GM06990 (cell line): Measurements from ENCODE around the gene ATP10A.

Source experiments
- DNase-seq: peaks from one replicate; pipeline ENCODE4 v3.0.0-alpha.2; 2011; ENCODE audit not compliant: insufficient read length; ENCODE audit errors: extremely low read depth
- H3K27me3 ChIP-seq: replicated peaks from 2 replicates; pipeline ENCODE4 v1.6.0; 2011; ENCODE audit warnings: low read length; ENCODE audit not compliant: control insufficient read depth, insufficient read depth
- H3K36me3 ChIP-seq: 2 replicates; pipeline ENCODE4 v1.5.1; 2011; ENCODE audit warnings: low read length; ENCODE audit not compliant: control insufficient read depth, insufficient read depth
- H3K4me3 ChIP-seq: replicated peaks from 2 replicates; pipeline ENCODE4 v1.5.1; 2011; ENCODE audit warnings: low read depth, mild to moderate bottlenecking, control low read depth, low read length
- CTCF ChIP-seq: IDR thresholded peaks from 2 replicates; pipeline ENCODE4 v1.5.1; 2011; ENCODE audit warnings: low read length, control low read depth, mild to moderate bottlenecking, inconsistent platforms; ENCODE audit not compliant: insufficient read depth, poor library complexity, severe bottlenecking

The ATP10A gene

GRCh38 chr15:25863111-25863967 lies at the start of gene ATP10A:
Gene ATP10A, minus strand, starts transcription at chr15:25863327. Its CDS starts 231 bp downstream, at chr15:25863096.
- Histone ChIP-seq H3K4me3 (peak within 1 kb of the TSS; percentile 23), H3K27me3 (no peaks in the 10 kb centered on the region; the same call in 1 of the 2 replicates), H3K36me3 (no peaks in the 10 kb centered on the region)
- no peak for DNase-seq
- no peak for TF ChIP-seq CTCF

GRCh38 chr15:25912035-25912434 lies 48.9 kb upstream of the ATP10A start:
- DNase-seq, result no peak
- Histone ChIP-seq H3K27me3 (no peaks in the 10 kb centered on the region), H3K36me3 (no peaks in the 10 kb centered on the region), H3K4me3 (no peak overlapping the region)
- no peak for TF ChIP-seq CTCF

GRCh38 chr15:25910832-25911231 lies 47.7 kb upstream of the ATP10A start:
- TF ChIP-seq CTCF, result no peak
- Histone ChIP-seq H3K4me3 (no peak overlapping the region), H3K36me3 (no peaks in the 10 kb centered on the region), H3K27me3 (no peaks in the 10 kb centered on the region)
- DNase-seq, result no peak

GRCh38 chr15:25909806-25910205 lies 46.7 kb upstream of the ATP10A start:
- Histone ChIP-seq H3K27me3 (no peaks in the 10 kb centered on the region), H3K4me3 (no peak overlapping the region), H3K36me3 (no peaks in the 10 kb centered on the region)
- no peak for DNase-seq
- no peak for TF ChIP-seq CTCF

- H3K4me3 ChIP-seq, result no peak overlapping the region
- no peaks in the 10 kb centered on the region for H3K36me3 ChIP-seq
- DNase-seq, result no peak
- no peaks in the 10 kb centered on the region for H3K27me3 ChIP-seq
- no peak for TF ChIP-seq CTCF
Measured at GRCh38 chr15:25909325-25909724, 46.2 kb upstream of the ATP10A start.
